ENCODE data around the gene MCM7.

DNA sequence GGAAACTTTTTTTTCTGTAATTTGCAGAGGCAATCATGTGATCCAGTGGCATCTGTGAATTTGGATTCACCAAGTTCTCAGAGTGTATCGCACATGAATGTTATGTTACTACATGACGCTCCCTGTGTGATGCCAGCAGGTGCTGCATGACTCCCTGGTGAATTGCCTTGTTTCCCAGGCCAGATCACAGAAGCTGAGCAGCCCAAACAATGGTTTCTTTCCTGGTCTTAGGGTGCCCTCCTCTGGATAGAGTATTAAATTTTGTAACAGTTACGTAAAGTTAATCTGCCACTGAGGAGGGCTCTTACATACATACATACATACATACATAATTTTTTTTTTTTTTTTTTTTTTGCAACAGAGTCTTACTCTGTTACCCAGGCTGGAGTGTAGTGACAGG, 48.0 kb downstream of the MCM7 start:
- TF ChIP-seq, protein P1, sequence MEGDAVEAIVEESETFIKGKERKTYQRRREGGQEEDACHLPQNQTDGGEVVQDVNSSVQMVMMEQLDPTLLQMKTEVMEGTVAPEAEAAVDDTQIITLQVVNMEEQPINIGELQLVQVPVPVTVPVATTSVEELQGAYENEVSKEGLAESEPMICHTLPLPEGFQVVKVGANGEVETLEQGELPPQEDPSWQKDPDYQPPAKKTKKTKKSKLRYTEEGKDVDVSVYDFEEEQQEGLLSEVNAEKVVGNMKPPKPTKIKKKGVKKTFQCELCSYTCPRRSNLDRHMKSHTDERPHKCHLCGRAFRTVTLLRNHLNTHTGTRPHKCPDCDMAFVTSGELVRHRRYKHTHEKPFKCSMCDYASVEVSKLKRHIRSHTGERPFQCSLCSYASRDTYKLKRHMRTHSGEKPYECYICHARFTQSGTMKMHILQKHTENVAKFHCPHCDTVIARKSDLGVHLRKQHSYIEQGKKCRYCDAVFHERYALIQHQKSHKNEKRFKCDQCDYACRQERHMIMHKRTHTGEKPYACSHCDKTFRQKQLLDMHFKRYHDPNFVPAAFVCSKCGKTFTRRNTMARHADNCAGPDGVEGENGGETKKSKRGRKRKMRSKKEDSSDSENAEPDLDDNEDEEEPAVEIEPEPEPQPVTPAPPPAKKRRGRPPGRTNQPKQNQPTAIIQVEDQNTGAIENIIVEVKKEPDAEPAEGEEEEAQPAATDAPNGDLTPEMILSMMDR (IDR thresholded peaks at IDR 0.05): peak in 6 of 7 experiments; percentile 22 to 85 (median 78)
- no peak for TF ChIP-seq POLR2A (IDR thresholded peaks at IDR 0.05)
